Measurements from ENCODE around the gene SLX4IP.

DNA sequence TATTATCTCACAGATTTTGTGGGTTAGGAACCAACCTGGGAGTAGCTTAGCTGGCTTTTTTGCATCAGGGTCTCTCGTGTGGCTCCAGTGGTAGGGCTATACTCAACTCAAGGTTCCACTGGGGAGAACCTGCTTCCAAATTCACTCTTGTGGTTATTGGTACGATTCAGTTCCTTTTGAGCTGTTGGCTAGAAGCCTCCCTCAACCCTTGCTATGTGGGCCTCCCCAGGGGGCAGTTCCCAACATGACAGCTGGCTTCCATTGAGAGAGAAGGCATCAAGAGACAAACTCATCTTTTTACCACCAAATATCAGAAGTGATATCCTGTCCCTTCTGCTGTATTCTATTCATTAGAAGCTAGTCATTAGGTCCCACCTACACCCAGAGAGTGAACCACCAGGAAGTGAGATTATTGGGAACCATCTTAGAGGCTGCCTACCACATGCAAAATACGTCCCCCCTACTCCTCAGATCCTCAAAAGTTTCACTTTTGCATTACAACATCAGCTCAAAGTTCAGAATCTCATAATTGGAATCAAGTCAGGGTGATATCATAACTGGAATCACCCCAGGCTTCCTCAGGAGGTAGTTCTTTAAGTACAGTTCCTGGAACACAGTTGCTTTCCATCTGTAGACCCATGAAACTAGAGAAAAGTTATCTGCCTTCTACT, 32.0 kb upstream of the SLX4IP start:
- TF ChIP-seq, protein P1, sequence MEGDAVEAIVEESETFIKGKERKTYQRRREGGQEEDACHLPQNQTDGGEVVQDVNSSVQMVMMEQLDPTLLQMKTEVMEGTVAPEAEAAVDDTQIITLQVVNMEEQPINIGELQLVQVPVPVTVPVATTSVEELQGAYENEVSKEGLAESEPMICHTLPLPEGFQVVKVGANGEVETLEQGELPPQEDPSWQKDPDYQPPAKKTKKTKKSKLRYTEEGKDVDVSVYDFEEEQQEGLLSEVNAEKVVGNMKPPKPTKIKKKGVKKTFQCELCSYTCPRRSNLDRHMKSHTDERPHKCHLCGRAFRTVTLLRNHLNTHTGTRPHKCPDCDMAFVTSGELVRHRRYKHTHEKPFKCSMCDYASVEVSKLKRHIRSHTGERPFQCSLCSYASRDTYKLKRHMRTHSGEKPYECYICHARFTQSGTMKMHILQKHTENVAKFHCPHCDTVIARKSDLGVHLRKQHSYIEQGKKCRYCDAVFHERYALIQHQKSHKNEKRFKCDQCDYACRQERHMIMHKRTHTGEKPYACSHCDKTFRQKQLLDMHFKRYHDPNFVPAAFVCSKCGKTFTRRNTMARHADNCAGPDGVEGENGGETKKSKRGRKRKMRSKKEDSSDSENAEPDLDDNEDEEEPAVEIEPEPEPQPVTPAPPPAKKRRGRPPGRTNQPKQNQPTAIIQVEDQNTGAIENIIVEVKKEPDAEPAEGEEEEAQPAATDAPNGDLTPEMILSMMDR (IDR thresholded peaks at IDR 0.05; ENCODE audit: insufficient read depth, low read depth, low read length), result no peak
- no peak for TF ChIP-seq EZH2 (IDR thresholded peaks at IDR 0.05; ENCODE audit: insufficient read depth, low read length)

Data from astrocyte (in vitro differentiated cells and primary cell).